ENCODE measurements around the gene PRKG2.
"Not testable (repeated sequence)": the region's sequence is repeated elsewhere in the genome, so short reads cannot be mapped to it uniquely, and the experiment has no call there.

PRKG2 gene, protein sequence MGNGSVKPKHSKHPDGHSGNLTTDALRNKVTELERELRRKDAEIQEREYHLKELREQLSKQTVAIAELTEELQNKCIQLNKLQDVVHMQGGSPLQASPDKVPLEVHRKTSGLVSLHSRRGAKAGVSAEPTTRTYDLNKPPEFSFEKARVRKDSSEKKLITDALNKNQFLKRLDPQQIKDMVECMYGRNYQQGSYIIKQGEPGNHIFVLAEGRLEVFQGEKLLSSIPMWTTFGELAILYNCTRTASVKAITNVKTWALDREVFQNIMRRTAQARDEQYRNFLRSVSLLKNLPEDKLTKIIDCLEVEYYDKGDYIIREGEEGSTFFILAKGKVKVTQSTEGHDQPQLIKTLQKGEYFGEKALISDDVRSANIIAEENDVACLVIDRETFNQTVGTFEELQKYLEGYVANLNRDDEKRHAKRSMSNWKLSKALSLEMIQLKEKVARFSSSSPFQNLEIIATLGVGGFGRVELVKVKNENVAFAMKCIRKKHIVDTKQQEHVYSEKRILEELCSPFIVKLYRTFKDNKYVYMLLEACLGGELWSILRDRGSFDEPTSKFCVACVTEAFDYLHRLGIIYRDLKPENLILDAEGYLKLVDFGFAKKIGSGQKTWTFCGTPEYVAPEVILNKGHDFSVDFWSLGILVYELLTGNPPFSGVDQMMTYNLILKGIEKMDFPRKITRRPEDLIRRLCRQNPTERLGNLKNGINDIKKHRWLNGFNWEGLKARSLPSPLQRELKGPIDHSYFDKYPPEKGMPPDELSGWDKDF

DNA sequence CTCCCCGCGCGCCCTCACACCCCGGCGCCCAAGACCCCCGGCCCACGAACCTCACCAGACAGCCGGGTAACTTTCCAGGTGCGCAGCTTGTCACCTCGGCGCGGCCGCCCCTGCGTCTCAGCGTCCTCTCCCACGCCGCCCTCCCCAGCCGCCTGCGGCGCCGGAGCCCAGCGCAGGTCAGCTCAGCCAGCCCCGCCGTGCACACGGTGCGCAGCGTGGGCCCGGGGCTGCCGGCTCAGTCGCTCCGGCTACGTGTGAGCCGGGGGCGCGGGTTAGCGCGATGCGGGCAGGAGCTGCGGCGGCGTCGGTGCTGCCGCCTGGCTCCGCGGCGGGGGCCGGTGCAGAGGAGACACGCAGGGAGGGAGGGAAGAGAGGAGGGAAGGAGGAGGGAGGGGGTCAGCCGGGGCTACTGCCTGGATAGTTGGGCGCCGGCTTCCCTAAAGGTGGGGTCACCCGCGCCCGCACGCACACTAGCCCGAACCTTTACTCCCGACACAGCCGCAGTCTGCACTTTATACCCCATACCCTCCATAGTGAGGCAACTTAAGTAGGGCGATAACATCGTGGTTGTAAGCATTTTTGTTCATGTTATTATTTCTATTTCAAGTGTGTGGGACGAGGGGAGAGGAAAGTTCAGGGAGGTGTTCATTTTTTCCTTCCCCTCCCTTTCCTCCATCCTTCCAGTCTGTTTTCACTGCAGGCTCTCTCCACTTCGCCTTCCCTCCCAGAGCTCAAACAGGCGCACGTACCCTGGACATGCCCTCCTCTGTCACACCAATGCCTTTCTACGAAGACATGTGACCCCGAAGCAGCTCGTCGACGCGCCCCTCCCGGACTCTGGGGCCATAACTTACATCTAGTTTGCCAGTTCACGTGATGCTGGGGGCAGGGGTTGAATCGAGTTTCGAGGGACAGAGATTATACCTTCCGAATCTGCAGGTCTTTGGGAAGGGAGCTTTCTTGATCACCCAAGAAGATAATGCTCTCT lies at the start of gene PRKG2:
Gene PRKG2 (minus strand): TSS at position 342 of the 988 bp plus-strand sequence. CDS start 10,175 bp downstream, outside the sequence.
- DNase-seq (ENCODE audit: low read depth, low spot score): no peak

DNA sequence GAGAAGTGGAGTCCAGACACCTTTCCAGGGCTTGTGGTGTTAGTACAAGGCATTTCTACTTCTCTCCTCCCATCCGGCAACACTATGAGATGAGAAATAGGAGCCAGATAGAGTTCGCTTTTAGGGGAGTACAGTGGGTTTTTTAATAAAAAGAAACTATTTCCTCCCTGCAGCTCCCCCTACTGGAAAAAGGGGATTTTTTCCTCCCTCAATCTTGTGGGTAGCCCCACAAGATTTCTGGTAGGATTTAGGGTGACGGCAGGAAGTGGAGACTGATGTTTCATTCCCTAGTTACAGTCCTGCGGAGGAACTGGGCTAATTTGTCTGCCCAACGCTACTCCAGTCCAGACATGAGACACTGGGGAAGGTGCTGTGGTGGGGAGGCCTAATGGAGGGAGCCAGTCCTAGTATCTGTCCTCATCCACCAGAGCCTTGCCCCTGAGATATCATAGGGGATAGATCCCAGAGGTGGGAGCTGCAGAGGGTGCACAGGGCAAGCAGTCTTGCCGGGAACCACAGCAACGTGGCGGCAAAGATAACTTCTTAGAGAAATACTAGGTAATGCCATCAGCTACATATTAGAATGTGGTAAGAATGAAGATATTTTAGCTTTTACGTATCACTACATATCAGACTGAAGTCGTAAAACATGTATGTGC lies 45.5 kb upstream of the PRKG2 start:
- DNase-seq (ENCODE audit: low read depth, low spot score): no peak

DNA sequence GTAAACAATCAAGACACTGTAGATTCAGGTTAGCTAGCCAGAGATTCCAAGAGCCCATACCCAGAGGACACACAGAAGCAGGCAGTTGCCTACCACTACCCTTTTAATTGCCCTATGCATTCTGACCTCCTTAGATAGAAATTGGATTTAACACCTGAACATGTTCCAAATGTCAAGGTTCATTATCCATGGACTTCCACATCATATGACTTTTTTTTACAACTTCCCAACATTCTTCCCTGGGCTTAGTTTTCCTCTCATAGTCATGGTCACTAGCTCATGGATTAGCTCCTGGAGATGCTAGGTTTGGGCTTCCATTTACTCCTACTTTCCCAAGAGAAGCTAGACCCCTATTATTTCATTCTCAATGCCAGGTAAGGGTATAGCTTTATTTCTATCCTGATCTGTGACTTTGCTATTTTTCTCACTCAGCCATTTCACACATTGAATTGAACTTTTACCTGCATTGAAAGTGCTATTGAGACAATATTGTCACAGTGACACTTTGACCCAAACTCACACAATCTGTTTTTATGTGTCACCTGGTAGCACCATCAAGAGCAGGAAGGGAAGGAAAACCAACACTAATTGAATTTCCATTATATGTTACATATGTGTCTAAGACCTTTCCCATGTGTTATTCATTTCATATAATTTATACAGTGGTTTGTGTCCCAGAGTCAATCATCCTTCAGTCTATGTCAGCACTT lies 44.0 kb upstream of the PRKG2 start:
- DNase-seq (ENCODE audit: low read depth, low spot score): no peak

DNA sequence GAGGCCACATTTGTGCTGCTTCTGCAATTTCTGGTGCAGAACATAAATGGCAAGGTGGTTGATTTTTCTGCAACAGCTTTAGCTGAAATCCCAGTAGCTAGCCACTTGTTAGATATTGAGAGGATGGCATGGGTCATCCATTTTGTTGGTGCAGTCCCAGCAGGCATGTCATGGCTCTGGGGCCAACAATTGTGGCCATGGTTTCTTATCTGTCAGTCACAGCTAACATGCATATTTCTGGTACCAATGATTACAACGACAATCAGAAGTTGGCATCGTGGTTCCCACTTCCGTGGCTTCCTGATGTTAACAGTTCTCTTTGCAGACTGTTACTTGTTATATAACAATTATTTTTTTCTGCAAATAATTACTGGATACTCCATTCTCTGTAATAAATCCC lies 42.8 kb upstream of the PRKG2 start:
- no peak for DNase-seq (ENCODE audit: low read depth, low spot score)

DNA sequence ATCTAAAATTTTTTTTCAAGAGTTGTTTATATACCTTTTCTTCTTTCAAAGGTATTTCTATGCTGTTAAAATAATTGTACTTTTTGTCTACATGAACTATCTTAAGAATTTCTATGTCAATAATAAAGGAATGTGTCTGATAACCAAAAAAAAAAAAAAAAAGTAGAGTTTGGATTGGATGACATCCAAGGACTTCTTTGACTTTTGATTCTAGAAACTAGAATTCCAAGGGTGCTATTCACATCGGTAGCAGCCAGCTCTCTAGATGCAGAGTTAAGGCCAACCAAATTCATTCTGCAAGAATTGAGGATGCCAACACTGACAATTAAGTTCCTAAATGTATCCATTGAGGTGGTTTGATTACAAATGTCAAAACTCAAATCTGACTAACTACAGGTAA lies 42.0 kb upstream of the PRKG2 start:
- DNase-seq (ENCODE audit: low read depth, low spot score): no peak

DNA sequence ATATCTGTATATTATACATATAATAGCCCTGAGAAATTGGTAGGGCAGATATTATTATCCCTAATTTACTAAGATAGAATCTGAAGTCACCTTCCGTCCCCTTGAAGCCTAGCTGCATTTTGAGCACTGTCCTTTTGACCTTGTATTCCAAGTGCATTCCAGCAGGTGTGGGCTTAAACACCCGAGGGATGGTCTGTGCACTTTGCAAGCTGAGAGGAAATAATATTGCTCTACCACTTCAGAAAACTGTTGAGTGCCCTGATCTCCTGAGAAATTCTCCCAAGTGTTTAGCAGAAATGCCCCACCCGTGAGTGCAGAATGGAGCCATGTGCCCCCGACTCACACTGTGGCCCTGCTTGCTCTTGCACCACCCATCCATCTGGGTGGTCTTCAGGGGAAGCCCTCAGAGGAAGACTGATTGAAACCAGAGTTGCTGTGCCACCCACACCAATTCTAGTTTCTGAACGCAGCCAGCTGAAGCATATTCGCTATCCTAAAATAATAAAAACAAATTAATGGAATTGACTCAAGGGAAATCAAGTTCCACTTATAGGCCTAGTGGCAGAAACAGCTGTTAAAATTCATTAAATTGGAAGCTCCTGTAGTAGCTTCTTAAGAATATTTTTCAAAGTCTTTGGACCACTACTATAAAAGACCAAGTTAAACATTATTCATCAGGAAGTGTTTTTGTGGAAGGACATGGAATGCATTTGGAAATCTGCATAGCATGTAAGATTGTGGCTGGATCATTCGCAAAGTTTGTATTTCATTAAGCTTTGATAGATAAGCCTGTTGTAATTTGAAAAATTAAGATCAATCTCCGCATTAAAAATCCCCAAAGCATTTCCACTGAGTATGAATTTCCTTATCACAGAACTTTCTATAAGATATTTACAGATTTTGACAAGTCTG lies 41.3 kb upstream of the PRKG2 start:
- DNase-seq (ENCODE audit: low read depth, low spot score): no peak

DNA sequence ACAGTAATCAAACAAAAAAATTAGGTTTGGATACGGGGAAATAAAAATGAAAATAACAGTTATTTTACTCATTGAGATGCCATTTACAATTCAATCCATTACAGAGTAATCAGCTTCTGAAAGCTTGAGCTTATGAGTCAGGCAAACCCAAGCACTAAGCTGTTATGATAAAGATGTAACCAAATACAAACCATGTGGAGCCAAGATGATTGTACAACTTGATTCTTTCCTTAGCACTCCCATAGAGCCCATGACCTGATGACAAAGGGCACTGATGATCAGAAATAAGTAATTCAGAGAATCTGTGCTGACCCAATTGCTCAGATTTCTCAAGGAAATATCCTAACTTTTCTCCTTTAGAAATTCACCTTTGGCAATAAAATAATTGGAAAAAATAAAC lies 40.5 kb upstream of the PRKG2 start:
- DNase-seq (ENCODE audit: low read depth, low spot score): no peak

DNA sequence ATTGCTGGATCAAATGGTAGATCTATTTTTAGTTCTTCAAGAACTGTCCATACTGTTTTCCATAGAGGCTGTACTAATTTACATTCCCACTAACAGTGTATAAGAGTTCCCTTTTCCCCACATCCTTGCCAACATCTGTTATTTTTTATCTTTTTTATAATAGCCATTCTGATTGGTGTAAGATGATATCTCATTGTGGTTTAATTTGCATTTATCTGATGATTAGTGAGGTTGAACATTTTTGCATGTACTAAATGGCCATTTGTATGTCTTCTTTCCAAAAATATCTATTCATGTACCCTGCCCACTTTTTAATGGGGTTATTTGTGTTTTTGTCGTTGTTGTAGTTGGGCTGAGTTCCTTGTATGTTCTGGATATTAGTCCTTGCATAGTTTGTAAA lies 35.4 kb upstream of the PRKG2 start:
- no peak for DNase-seq (ENCODE audit: low read depth, low spot score)

DNA sequence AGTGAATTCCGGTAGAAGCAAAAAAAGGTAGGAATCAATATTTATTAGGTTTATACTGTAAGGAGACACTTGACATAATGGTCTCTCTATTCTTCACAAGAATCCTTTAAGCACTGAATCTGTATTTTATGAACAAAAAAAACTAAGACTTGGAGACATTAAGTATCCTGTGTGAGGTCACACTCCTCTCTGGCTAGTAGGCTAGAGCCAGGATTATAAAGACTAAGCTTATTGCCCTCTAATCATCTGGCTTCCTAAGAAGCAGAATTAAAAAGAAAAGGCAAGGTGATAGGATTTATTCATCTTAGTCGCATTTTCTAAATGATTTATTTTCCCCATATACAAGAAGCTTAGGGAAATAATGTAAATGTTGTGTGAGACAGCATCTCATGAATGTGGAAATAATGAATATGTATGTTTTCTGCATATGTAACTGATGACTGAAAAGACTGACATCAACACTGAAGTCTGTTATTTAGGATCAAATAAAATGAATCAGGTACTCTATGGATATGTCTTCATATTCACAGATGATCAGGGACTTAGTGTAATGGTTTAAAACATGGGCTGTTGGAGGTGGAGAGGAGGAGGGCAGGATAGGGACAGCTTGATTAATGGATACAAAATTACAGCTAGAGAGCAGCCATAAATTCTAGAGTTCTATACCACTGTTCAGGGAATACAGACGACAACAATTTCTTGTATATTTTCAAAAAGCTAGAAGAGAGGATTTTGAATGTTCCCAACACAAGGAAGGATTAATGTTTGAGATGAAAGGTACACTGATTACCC lies 30.4 kb upstream of the PRKG2 start:
- no peak for DNase-seq (ENCODE audit: low read depth, low spot score)

DNA sequence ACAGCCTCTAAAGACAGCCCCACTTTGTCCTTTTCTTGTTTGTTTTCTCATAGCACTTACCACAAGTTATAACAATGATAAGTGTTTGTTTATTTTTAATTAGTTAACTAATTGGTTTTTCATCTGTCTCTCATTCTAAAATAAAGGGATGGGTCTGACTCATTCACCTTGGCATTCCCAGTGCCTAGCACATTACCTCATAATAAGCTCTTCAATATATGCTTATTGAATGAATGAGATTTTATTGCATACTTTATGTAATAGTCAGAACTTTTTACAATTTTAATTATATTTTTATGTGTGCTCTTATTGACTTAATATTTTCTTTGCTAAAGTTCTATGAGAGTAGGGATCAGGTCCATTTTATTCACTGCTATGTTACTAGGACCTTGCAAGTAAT lies 22.8 kb upstream of the PRKG2 start:
- DNase-seq (ENCODE audit: low read depth, low spot score): no peak

DNA sequence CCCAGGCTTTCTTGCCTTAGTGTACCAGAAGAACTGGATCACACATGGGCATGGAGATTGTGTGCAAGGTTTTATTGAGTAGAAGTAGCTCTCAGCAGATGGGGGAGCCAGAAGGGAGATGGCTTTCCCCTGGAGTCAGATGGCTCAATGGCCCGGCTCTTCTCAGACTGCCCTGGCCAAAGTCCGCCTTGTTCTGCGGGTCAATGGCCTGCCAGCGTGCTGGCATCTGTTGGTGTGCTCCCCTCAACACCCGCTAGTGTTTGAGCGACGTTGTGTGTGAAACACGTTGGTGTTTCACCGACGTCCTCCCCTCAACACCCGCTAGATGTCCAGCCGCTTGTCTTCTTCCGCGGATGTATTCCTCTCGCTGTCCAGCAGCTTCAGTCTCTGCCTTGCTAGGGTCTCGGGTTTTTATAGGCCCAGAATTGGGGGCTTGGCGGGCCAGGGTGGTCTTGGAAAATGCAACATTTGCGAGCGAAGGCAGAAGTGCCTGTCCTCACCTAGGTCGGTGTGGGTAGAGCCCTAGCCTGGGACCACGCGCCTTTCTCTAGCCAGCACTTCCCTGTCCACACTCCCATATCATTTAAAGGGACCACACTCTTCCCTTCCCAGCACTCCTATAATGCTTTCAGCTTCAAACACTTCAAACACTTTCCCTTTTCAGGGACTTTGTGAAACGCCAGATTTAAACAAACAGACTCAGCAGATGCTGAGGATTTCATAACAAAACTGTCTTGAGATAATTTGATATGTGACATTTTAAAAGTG lies 21.1 kb upstream of the PRKG2 start:
- DNase-seq (ENCODE audit: low read depth, low spot score): no peak

DNA sequence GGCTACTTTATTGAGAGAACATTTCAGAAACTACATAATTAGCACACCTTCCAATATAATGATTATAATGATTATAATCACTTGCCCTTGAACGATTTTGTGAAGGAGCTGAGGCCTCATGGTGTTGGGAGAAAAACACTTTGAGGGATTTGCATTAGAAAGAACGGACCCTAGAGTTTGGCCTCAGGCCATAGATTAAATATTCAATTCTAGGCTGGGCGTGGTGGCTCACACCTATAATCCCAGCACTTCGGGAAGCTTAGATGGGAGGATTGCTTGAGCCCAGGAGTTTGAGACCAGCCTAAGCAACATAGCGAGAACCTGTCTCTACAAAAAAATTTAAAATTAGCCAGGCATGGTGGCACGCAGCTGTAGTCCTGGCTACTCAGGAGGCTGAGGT lies 12.9 kb upstream of the PRKG2 start:
- no peak for DNase-seq (ENCODE audit: low read depth, low spot score)

DNA sequence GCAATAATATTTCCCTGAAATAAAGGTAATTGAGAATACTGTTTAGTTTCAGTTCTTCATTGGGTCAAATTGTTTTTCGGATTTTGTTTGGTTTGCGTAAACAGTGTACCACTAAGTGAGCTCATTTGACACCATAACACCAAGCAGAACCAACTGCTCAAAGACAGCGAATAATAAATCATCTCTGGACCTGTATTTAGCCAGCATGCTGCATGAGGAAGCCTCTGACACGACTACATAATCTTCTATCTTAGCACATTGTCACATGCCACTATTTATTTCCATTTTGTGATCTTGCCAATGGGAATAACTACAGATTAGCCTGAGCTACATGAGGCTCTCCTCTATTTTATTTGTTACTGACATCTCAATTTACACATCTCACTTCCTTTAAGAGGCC lies 12.1 kb upstream of the PRKG2 start:
- DNase-seq (ENCODE audit: low read depth, low spot score): no peak

DNA sequence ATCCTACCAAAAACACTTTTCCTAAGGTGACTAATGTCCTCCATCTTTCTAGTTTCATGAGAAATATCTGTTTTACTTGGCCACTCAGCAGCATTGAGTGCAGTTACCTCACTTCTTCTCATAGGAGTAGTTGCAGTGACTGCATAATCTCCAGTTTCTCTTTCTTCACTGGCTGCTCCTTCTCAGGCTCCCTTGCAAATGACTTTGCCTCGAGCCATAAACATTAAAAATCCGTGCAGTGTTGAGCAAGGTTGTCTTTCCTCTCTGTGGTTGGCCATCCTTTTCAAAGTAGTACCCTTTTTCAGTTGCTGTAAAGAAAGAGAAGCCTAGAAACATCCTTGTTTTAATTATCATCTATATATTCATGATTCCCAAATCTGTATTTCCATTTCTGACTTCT lies 10.2 kb upstream of the PRKG2 start:
- no peak for DNase-seq (ENCODE audit: low read depth, low spot score)

DNA sequence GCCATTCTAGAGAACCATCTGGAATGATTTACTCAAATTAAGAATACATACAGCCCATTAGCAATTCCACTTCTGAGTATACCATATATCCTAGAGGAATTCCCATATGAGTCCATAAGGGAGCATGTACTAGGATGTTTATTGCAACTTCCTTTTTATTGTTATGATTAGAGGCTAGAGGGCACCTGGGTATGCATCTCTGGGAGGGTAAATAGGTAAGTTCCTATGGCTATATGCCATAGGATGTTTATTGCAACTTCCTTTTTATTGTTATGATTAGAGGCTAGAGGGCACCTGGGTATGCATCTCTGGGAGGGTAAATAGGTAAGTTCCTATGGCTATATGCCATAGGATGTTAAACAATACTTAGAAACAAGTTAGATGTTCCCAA lies 7.1 kb upstream of the PRKG2 start:
- DNase-seq (ENCODE audit: low read depth, low spot score): not testable (repeated sequence)

DNA sequence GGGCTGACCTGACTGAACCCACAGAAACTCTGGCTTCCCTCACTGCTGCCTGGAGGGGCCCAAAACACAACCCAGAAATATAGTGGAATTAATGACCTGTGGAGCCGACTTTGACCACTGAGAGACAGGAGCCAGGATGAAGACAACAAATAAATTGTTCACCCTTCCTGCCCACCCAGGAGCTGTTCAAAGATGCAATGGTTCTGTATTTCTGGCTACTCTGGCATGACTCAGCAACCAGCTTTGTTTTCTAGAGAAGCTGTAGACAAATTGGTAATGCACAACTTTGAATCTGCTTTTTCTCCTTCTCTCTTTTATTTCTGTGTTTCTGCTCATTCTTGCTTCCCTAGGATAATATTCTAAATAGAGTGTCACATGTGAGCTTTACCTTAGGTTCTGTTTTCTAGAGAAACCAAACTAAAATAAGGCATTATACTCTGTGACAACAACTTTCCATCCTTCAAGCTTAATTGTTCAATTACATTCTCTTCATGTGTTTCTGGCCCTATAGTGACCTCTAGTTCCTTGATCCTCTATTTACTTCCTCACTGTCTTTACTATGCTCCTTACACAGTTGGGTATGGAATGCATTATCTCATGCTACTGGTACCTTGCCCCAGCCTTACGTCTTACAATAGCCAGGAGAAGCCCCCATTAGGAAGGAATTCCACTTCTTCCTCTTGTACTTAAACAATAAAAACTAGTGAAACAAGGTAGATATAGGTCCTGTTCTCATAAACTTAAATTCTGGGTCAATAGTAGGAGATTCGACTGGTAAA lies 6.5 kb upstream of the PRKG2 start:
- DNase-seq (ENCODE audit: low read depth, low spot score): no peak

DNA sequence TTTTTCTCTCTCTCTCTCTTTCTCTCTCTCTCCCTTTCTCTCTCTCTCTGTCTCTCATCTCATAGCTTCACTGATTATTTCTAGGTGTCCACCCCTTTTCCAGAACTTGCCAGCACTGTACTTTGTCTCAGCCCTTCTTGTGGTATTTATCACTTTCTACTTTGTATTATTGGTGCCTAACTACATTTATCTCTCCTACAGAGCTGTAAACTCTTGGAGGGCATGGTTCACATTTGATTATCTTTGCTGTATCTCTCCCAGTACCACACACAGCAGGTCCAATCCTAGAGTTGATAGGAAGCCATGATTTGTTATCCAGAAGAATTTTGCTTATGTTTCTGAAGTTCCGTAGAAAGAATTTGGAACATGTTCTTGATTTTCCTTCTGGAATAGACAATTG lies 5.2 kb upstream of the PRKG2 start:
- no peak for DNase-seq (ENCODE audit: low read depth, low spot score)
